Skin of body (tissue), 2 donors: Measurements from ENCODE around the gene ERC2. TPM values are rescaled to one million over a fixed set of nuclear protein-coding genes. Genes with fewer than 3 reads are reported as not detected.

ENCODE experiments used
- DNase-seq: peaks from one replicate; lab custom pipeline; 2025; lab: John Stamatoyannopoulos, UW
- total RNA-seq: library from RNA; depleted of rRNA; stranded (reverse); fragments of >200 nt; gene quantifications from one replicate; pipeline ENCODE4 v1.2.3, GENCODE V29; 2014

Gene ERC2
- total RNA-seq, 1 donor from 2014 or later = 2.5 TPM

- DNase-seq = no peak
Observed at GRCh38 chr3:56001991-56002390, 466.3 kb downstream of the ERC2 start.

GRCh38 chr3:56001537-56001936 is 466.7 kb downstream of the ERC2 start:
- DNase-seq = no peak

GRCh38 chr3:55989366-55989765 is 478.9 kb downstream of the ERC2 start:
- DNase-seq = no peak

- peak; percentile 6 for DNase-seq
Observed at GRCh38 chr3:55988905-55989304, 479.4 kb downstream of the ERC2 start.

- no peak for DNase-seq
Observed at GRCh38 chr3:55984626-55985025, 483.6 kb downstream of the ERC2 start.

DNA sequence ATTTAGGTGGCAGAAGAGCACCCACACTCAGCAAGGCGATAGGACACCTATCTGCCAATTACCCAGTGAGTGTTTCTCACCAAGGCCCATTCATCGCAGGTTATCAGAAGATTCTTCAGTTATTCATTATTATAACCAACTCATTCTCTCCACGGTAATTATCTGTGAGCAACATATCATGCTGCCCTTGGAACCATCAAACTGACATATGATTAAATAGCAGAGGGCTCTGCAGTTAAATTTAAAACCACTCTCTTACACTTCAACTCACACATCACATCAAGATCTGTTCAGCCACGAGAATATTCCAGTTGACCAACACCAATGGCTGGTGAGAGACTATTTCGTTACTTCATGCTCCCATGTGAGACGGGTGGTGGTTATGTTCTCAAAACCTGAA is 489.3 kb downstream of the ERC2 start:
- no peak for DNase-seq

DNA sequence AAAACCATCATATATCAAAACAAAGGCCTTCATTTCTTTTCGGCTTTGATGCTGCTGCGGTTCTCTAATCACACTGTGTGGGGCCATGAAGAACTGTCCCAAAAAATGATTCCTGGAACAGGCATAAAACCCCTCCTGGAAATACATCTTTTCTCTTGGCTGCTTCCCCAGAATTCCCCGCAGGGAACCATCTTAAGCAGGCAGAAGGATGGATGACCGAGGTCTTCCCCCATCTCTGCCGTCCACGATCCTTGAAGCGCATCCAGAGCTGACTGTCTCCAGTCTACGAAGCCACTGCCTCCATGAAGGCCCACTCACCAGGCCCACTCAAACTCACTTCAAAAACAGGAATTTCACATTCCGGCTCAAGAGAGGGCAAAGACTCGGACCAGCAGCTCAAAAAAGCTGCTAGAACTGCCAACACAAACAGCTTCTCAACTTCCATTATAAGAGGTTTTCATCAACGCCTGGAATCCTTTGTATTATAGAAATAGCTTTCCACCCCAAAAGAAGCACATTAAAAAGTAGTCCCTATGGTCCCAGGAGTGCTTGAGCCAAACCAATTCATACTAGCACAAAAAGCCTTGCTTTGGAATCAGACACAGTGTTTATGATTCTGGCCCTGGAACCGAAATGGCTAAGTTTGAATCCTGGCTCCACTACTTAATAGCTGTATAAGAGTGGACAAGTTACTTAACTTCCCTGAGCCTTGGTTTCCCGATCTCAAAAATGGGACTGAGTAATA is 493.7 kb downstream of the ERC2 start:
- DNase-seq = no peak

- DNase-seq = no peak
Observed at GRCh38 chr3:55969634-55970033, 498.6 kb downstream of the ERC2 start.

- DNase-seq = no peak
Observed at GRCh38 chr3:55968331-55968730, 499.9 kb downstream of the ERC2 start.

DNA sequence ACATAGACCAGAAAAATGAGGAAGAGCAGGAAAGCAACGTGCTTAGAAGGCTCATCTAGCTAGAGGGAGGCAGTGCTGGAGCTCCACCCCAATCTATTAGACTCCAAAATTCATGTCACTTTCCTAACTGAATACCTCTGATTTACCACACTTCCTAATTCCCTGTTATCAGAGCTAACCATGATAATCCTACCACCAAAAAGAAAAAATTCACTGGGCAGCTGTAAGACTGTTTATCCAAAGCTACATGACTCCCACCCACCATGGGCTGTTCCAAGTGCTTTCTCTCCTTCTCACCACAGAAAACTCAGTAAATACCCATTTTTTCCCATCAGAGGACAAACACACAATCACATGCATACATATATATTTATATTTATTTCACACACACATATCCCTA is 501.7 kb downstream of the ERC2 start:
- DNase-seq = no peak

DNA sequence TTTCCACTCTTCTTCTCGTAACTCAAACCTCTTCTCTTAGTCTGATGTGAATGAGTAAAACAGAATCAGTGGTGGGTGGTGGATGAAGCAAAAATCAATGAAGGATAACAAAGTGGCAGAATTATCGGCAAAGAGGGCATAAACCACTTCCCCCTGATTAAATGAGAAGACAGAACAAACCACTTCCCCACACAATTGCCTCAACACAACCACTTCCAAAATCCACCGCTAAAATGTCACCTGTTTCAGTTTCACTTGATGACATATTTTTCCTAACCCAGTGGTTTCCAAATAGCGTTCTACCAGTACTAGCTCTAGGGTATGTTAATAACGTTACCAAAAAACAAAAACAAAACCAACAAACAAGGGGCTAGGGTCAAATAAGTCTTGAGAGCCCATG is 502.5 kb downstream of the ERC2 start:
- DNase-seq = no peak

GRCh38 chr3:55964491-55964985 is 503.7 kb downstream of the ERC2 start:
- DNase-seq = no peak

DNA sequence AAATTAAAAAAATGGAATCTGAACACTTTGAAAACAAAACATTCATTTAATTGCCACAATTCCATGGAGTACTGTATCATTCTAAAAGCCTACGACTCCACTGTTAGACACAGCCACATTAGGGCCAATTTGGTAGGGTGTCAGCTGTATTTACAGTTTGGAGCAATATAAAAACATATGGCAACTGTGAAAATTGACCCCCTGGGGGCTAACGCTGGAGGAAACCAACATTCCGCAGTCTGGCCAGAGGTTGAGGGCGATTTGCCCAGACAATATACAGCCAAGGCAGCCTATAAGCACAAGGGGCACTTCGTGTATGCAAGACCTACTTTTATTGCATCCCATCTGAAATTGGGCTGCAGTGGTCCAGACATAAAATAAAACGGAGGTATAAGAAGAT is 504.7 kb downstream of the ERC2 start:
- no peak for DNase-seq

GRCh38 chr3:55959471-55960080 is 508.7 kb downstream of the ERC2 start:
- no peak for DNase-seq

GRCh38 chr3:55958605-55959004 is 509.7 kb downstream of the ERC2 start:
- DNase-seq = no peak

- no peak for DNase-seq
Observed at GRCh38 chr3:55955891-55956477, 512.3 kb downstream of the ERC2 start.

- no peak for DNase-seq
Observed at GRCh38 chr3:55951388-55951787, 516.9 kb downstream of the ERC2 start.

DNA sequence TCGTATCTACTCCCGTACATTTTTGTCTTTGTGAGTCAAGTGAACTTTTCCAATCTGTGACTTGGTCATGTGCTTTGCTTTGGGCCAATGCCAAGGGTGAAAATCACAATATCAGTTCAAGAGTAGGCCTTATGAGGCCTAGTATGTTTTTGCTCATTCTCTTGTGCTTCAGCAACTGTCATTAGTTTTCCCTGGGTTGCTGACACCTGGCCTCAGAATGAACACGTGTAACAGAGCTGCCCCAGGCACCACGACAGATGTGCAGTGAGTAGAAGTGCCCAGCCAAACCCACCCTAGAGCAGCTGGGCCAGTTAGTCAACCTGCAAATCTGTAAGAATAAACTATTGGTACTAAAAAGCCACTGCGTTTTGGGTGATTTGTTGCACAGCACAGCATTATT is 520.9 kb downstream of the ERC2 start:
- DNase-seq = no peak

DNA sequence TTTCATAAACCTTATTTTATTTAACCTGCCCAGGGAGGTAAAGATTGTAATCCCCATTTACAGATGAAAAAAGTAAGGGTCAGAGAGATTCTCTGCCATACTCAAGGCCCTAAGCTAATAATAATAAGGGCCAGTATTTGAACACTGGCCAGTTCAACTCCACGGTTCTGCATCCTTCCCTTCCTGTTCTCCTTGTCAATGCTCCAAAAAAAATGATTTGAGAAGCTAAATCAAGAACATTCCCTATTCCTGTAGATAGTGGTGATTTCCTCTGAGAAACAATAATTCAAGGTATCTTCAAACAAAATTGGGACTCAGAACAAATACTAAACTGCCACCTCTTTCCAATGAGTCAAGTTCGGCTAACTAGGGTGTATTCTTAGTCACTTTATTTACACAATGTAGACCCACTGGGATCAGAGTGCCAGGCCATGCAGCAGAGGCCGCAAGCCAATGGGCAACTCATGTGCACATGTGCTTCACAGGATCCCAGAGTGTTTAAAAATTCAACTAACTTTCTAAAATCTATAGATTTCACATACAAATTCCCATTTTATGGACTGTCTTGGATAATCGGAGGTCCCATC is 521.6 kb downstream of the ERC2 start:
- no peak for DNase-seq

DNA sequence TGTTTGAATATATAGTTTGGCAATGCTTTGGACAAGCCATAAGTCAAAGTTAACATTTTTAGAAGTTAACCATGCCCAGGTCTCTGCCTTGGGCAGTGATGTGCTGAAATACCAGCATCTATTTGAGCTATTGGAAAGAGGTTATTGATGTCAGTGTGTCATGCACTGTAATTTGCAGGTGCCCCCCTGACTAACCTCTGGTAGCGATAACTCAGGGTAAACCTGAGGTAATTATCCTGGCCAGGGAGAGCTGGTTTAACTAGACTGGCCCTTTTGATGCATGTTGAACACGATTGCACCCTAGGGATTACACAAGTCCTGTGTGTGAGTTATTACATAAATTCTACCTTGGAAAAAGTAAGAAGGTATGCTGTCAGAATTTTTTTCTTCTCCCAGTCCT is 525.4 kb downstream of the ERC2 start:
- no peak for DNase-seq

GRCh38 chr3:55939287-55939686 is 529.0 kb downstream of the ERC2 start:
- no peak for DNase-seq

DNA sequence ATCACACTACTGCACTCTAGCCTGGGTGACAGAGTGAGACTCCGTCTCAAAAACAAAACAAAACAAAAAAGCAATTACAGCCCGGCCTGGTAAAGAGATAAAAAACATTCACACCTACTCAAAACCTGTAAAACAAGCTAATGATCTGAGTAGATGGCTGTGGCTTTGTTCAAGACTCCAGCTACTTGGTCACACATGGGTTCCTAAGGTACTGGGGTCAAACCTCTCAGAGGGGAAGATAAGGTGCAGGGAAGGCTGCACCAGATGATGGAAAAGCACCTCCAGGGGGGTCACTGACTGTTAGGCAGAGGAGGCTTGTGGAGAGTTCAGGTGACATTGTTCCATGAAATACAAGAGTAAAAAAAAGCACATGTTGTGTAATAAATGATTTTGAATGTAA is 531.0 kb downstream of the ERC2 start:
- no peak for DNase-seq
